Inflammatory macrophage treated with lipopolysaccharide for 1 hour (primary cell): ENCODE results near the gene ABHD12B.

Source experiments
- DNase-seq, 2 donors: peaks; one replicate each; pipeline ENCODE4 v3.0.0-alpha.2; 2020 to 2022

ABHD12B gene

GRCh38 chr14:50871914-50872732 is at the start of gene ABHD12B:
TSS of gene ABHD12B (plus strand) at chr14:50872053. CDS start at chr14:50872175, 122 bp downstream.
- peak; percentile 28 to 66 for DNase-seq

GRCh38 chr14:50822501-50823042 is 49.3 kb upstream of the ABHD12B start:
- DNase-seq, result peak; percentile 30 to 39

GRCh38 chr14:50823051-50823761 is 48.6 kb upstream of the ABHD12B start:
- DNase-seq, result no peak

GRCh38 chr14:50823762-50824636 is 47.9 kb upstream of the ABHD12B start:
- DNase-seq, result peak; percentile 42 to 53

GRCh38 chr14:50825307-50825706 is 46.5 kb upstream of the ABHD12B start:
- DNase-seq, result no peak

- no peak for DNase-seq
Measured at GRCh38 chr14:50826681-50827080, 45.2 kb upstream of the ABHD12B start.

- DNase-seq, result no peak
Measured at GRCh38 chr14:50828721-50829488, 42.9 kb upstream of the ABHD12B start.

GRCh38 chr14:50829489-50830043 is 42.3 kb upstream of the ABHD12B start:
- DNase-seq, result no peak

- peak; percentile 58 to 65 for DNase-seq
Measured at GRCh38 chr14:50830044-50830931, 41.6 kb upstream of the ABHD12B start.

GRCh38 chr14:50830932-50831725 is 40.7 kb upstream of the ABHD12B start, which contains the start of gene NIN:
TSS of gene NIN (minus strand) at chr14:50831162. CDS start at chr14:50822056, 9,106 bp downstream.
- peak; percentile 76 to 77 for DNase-seq

GRCh38 chr14:50831726-50832168 is 40.1 kb upstream of the ABHD12B start:
- DNase-seq, result peak in 1 of 2 donors; percentile 40

GRCh38 chr14:50832935-50833630 is 38.8 kb upstream of the ABHD12B start:
- DNase-seq, result no peak

- no peak for DNase-seq
Measured at GRCh38 chr14:50834802-50835276, 37.0 kb upstream of the ABHD12B start.

- peak; percentile 57 to 89 for DNase-seq
Measured at GRCh38 chr14:50835280-50835679, 36.6 kb upstream of the ABHD12B start.

GRCh38 chr14:50836515-50836914 is 35.3 kb upstream of the ABHD12B start:
- no peak for DNase-seq

- DNase-seq, result no peak
Measured at GRCh38 chr14:50837271-50837670, 34.6 kb upstream of the ABHD12B start.

GRCh38 chr14:50837850-50838470 is 33.9 kb upstream of the ABHD12B start:
- no peak for DNase-seq

- DNase-seq, result no peak
Measured at GRCh38 chr14:50839048-50839447, 32.8 kb upstream of the ABHD12B start.
